K562 treated with DMSO at 1 percent for 12 hours (cell line): ENCODE results near the gene TBCEL. TPM values are rescaled to one million over a fixed set of nuclear protein-coding genes. Genes with fewer than 3 reads are reported as not detected.

Experiments
- total RNA-seq: library from RNA; unstranded; fragments of 300-600 nt; gene quantifications from 2 replicates; pipeline ENCODE4 v1.2.3, GENCODE V29; 2022; ENCODE audit not compliant: insufficient read depth

TBCEL gene
- 2.0 and 3.0 TPM in 2 replicates for total RNA-seq

GRCh38 chr11:121023848-121024751 is at the start of gene TBCEL:
Gene TBCEL (plus strand): TSS chr11:121024102. CDS start chr11:121045691, 21,589 bp downstream.

GRCh38 chr11:121100943-121101342 is 77.0 kb downstream of the TBCEL start, which contains the start of gene TECTA:
Gene TECTA (plus strand): TSS chr11:121101243. CDS start chr11:121102666, 1,423 bp downstream.

Other genes starting within 250 kb of the TBCEL start
- not detected in 2 replicates for gene TECTA, start 77.1 kb downstream of the TBCEL start, total RNA-seq